Esophagus squamous epithelium (tissue), 4 donors: ENCODE results near the gene DNPEP.

Experiments used
- POLR2A ChIP-seq, 4 donors: fragments of 450-650 bp; IDR thresholded peaks; one replicate each; pipeline ENCODE4 v1.6.1; 2017; ENCODE audit warnings: antibody characterized with exemption in 4 of 4, mild to moderate bottlenecking in 4 of 4, moderate library complexity in 3 of 4
- TF ChIP-seq, protein P1 (sequence below), 6 experiments: fragments of 450-650 bp in 4 of 6; fragments of 200-600 bp in 2 of 6; sonication (generic) in 2 of 6; IDR thresholded peaks; one replicate each; pipeline ENCODE4 v1.5.1; 2016 to 2019; ENCODE audit warnings: antibody characterized with exemption in 6 of 6, mild to moderate bottlenecking in 4 of 6, moderate library complexity in 4 of 6

DNA sequence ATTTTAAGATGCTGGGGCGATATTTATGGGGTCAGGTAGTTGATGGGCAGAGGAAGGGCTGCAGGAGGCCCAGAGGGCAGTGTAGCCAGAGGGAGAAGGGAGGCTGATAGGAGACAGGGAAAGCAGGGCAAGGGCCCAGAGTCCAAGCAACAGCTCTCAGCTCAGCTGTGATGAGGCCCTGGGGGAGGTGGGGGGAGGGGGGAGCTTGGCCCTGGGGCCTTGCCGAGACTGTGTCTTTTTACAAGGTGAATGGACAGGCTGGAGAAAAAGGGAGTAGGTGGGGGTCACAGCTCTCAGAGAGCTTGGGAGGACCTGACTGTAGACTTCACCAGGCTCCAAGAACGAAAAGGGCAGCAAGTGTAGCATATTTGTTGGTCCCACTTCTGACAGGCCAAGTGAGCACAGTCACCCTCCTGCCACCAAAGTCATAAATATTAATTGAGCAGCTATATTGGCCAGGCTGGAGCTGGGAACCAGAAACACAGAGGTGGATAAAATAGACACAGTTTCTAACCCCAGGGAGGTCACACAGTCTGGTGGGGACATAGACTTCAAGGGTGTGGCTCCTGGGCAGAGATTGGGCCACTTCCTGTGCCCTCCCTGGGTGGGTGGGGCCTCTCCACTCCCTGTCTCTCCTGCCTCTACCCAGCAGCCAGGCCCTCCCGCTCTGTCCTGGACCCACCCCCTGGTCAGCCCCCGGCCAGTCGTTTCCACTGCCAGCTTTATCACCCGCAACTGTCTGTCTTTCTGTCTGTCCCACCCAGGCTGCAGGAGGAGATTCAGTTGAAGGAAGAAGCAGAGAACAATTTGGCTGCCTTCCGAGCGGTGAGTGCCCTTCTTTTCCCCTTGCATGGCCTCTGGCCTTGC lies 31.9 kb upstream of the DNPEP start:
- TF ChIP-seq, protein P1, sequence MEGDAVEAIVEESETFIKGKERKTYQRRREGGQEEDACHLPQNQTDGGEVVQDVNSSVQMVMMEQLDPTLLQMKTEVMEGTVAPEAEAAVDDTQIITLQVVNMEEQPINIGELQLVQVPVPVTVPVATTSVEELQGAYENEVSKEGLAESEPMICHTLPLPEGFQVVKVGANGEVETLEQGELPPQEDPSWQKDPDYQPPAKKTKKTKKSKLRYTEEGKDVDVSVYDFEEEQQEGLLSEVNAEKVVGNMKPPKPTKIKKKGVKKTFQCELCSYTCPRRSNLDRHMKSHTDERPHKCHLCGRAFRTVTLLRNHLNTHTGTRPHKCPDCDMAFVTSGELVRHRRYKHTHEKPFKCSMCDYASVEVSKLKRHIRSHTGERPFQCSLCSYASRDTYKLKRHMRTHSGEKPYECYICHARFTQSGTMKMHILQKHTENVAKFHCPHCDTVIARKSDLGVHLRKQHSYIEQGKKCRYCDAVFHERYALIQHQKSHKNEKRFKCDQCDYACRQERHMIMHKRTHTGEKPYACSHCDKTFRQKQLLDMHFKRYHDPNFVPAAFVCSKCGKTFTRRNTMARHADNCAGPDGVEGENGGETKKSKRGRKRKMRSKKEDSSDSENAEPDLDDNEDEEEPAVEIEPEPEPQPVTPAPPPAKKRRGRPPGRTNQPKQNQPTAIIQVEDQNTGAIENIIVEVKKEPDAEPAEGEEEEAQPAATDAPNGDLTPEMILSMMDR (IDR thresholded peaks at IDR 0.05) = no peak
- TF ChIP-seq POLR2A (IDR thresholded peaks at IDR 0.05) = peak in 1 of 4 donors; percentile 20
